GM19438 (cell line): ENCODE results near the gene COL6A3.
"Not testable (repeated sequence)": the region's sequence is repeated elsewhere in the genome, so short reads cannot be mapped to it uniquely, and the experiment has no call there.

ENCODE experiments used
- ATAC-seq: cut with Tn5 transposase; IDR thresholded peaks from one replicate; pipeline ENCODE4 v1.9.1; 2021; ENCODE audit warnings: low read depth; ENCODE audit not compliant: unreplicated experiment

COL6A3 gene

DNA sequence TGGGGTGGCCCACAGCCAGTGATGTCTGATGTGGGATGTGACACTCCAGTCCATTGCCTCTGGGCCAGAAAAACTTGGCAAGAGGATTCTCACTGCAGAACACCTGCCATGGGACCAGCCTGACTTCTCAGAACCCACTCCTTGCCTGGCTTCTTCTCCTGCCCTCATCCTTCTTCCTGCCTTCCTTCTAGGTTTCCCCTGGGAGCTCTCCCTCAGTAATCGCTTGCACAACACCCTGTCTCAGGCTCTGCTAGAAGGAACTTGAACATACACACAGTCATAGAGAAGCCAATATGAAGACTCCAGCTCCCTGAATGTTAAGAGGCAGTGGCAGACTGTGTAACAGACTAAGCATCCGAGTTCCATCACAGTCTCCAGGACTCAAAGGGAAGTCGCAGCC lies 4.3 kb upstream of the COL6A3 start:
- ATAC-seq, result no peak

DNA sequence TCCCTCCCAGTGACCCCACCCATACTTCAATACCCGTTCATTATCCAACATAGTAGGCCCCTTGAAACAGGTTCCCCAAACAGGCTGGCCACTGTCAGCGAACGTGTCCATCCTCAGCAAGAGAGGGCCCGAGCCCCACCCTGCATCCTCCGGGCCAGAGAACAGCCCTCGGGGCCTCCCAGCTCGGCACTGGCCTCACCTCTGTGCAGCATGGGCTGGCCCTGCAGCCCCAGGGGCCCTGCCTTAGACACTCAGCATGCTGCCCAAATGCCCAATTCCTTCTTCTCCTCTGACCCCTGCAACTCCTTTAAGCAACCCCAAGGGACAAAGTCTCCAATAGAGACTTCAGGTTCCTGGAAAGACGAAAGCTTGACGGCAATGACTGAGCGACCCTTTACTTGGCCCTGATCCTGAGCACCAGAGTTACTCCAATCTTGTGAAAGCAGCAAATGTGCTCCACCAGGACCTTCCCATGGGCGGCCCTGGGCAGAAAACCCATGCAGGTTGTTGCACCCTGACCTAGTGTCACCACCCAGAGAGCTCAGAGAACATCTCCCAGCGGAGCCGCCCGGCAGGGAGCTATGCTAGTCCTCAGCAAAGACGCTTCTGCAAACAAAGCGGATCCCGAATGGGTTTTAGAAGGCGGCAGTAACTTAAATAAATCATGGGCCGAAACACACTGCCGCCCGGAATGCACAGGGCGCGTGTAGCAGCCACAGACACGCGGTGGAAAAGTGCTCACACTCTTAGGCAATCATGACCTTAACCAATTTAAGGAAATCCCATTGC lies 782 bp downstream of the COL6A3 start:
- no peak for ATAC-seq

DNA sequence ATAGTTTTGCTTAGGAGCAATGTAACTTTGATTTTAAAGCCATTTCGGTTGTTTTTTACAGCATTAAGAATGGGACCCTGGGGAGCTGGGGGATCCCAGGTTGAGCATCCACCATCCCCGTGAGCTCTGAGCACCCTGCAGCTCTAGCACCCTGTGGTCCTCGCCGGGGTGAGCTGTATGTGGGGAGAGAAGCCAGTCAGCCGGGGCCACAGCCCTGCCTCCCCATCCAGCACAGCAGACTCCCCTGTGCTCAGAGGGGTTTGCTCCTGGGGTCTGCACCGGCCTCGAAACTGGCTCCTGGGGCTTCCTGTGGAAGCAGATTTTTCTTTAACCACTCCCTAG lies 1.3 kb downstream of the COL6A3 start:
- no peak for ATAC-seq

DNA sequence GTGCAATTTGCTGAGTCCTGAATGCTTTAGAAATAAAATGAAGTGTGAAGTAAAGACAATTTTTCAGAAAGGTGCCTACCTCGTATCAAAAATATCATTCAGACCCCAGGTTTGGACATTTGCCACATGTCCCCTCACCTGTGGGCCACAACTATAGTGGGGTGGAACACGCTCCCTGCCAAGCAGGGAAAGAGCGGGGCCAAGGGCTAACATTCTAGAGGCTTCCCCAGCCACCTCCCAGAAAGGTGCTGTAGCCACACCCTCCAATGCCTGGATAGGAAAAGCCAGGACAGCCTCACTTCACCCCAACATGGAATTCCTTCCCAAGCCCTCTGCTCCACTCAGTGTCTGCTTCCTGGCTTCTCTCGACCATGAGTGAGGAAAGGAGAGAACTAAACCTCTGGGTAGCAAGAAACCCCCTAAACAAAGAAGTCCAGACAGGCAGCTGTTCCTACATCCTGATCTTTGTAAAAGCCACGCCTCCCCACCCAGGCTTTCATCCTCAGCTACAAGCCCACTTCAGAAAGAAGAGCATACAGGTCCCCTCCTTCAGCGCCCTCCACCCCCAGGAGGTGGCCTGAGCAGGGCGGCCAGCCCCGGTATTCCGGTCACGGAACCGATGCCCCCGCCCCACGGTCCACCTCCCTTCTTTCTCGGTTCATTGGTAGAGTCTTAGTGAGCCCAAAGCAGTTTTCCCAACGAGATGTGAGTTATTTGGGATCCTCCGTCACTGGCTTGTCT lies 2.1 kb downstream of the COL6A3 start:
- ATAC-seq, result no peak

DNA sequence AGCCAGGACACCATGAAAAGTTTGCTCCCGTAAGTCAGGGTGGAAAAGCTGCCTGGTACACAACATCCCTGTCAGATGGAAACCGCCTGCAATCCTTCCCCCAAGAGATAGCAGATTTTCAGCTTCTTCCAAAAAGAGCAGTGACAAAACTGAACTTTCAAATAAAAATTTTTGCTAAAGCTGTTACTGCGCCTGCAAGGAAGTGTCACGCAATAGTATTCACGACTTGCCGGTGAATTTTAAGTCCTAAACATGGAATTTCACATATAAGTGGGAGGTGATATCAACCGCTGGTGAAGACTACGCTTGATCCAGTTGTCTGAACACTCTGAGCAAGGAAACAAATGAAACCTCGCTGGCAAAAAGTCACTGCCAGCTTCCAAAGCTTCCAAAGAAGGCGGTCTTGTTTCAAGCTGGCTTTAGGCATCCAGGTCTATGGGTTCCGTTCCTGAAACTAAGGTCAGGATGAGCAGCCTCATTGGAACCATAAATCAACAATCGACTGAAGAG lies 2.8 kb downstream of the COL6A3 start:
- ATAC-seq, result no peak

DNA sequence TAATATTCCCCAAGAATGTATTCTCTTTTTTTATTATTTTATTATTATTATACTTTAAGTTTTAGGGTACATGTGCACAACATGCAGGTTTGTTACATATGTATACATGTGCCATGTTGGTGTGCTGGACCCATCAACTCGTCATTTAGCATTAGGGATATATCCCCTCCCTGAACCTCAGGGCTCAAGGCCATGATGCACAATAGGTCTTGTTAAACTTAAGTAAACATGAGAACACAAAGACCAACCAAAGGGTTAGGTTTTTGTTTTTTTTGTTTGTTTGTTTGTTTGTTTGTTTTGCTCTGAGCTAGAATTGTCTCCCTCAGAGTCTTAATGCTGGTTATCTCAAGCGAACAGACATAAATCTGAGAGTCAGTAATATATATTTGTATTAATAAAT lies 4.7 kb downstream of the COL6A3 start:
- not testable (repeated sequence) for ATAC-seq

DNA sequence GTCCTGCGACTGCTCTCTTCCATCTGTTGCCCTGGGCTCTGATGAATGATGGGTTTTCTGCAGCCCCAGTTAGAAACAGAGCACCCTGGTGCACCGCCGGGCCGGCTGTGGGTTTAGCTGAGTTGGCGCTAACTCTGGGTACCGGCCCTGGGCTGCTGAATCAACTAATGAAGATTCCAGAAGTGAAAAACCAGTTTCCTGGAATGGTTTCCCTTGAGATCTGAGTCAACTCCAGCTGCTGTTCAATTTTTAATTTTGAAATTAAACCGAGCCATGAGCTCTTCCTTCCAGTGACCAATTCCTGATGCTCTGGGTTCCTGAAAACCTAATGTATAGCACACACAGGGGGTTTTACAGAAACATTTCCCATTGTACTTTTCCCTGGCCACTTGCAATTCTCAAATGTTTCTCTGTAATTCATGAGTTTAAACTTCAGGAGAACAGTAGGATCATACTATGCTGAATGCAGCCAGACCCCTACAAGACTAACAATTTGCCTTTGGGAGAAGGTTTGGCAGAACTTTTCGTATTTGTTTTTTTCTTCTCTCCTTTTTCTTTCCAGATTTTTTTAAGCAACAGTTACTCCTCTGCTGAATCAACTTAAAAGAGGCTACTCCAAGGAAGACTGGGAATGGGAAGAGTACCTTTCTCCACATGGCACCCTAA lies 5.5 kb downstream of the COL6A3 start:
- no peak for ATAC-seq

DNA sequence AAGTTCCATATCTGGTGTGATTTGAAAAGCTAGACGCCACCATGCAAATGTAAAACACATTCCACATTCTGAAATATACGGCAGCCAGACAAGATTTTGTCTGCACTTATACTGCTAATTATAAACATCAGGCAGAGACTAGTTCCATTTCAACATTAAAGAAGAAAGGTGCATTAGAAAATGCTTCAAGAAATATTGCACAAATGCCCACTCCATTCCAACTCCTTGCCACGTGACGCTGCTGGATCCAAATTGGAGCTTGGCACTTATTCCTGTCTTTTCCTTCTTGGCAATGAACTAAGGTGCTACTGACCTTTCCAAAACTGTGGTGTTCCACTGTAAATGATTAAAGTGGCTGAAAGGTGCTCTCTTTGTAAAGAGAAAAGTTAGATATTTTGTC lies 6.3 kb downstream of the COL6A3 start:
- no peak for ATAC-seq

DNA sequence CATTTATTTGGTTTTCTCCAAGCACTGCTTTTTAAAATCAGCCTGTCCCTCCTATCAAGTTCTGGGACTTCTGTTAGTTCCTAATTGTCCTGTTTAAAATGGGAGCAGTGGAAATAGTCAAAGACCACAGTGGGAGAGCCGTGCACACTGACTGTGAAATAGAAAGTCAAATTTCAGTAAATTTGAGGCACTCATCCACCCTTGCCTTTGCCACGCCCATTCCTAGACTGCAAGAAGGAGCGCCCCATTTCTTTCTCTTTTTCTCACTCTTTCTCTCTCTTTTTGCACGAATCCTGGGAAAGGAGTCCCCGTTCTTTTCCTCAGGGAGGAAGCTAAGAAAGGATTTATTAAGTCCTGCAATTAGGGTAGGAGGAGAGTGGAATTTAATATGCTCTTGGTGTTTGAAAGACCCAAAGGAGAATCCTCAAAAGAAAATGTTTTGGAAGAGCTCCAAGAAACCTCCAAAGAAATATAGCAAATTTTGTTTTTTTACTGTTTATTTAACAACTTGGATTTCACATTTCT lies 7.5 kb downstream of the COL6A3 start:
- no peak for ATAC-seq

DNA sequence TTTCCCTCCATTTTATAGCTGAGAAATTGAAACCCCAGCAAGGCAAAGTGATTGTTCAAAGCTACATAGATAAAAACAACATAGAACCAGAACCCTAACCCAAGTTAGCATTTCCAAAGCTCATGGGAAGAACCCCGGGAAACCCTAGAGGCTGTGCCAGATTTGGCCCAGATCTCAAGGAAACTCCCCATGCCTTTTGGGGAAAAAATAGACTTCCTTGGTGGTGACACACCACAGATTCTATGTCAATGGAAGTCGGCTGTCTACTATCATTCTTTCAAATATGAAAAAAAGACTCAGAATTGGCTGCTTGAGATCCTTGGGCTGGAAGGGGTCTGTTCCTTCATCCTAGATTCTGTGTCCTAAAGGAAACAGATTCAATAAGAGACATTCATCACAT lies 8.4 kb downstream of the COL6A3 start:
- no peak for ATAC-seq

DNA sequence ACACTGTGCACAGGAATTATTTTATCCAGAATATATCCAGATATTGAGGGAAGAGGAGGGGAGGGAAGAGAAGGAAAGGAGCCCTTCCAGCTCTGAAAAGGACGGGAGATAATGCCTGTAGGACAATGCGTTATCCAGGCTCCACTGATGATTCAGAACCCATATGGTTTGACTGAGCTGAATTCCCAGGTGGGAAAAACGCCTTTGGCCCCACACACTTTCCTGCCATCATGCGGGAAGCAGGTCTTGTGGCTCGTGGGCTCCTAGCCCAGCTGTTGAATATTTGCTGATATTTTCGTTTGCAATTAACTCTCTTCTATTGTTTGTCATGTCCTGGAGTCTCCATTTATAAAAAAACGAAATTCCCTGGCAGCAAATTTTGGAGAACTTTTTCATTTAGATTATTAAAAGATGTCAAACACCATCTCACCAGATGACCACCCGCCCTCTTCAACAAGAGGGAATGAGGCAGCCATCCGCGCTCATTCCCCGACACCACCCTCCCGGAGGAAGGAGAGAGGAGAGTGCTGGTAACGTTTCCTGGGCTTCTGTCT lies 8.9 kb downstream of the COL6A3 start:
- no peak for ATAC-seq

DNA sequence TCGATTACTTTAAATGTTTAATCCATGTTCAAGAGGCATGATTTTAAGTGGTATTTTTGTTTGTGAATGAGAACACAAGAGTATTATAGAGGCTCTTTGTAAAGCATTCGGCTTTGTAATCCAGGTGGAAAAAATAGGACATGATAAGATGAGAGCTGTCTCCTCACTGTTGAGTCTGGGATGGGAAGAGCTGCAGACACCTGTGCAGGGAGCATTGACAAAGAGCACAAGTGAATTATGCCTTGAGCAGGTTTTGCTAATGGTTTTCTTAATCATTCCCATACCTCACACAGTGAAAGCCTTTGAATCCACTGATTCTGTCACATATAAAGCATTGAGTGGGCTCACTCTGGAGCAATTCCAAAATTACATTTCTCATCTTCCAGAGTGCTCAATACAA lies 9.6 kb downstream of the COL6A3 start:
- ATAC-seq, result no peak

DNA sequence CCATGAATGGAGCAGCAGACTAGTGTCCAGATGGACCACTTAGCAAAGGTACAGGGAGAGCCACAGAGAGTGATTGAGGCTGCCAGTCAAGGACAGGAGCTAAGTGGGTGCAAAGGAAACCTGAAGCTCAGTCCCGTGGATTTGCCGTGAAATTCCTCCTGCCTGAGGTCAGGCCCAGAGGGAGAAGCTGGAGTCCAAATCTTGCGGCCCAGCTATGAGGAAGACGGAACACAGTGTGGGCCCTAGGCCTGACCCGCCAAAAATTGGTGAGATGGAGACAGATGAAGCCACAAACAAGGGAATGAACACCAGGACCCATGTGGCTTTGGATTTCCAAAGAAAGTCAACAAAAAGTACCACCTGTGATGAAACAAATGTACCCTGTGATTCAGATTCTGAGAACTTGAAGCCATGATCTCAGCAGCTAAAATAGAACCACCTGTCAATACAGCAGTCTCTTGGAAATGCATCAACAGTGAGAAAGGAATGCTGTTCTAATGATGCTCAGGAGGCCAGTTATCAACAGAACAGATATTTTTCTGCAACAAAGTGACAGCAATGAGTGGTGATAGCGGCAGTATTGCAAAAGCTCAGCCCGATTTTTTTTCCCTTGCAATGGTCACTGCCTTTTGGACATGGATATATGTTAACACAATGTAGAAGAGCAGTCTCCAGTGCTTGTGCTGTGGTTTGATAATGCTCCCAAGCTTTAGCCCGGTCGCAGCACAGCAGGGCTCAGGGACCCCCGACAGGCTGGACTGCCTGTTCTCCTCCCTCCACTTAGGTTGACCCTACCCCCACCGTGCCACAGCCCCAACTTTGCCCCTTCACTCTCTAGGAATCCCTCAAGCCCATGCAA lies 10.7 kb downstream of the COL6A3 start:
- no peak for ATAC-seq

DNA sequence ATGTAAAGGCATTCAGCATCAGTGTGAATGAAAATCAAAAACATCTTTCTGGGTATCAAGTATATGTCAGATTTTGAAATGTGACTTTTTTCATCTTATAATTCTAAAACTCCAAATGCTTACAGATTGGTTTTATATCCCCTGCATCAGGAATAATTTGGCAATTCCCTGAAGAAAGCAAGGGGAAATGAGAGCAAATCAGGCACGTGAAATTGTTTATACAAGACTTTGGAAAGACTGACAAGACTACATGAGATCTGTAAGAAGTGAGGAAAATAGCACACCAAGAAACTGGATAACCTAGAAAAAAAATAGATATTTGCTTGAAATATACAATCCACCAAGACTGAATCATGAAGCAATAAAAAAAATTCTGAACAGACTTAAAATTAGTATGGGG lies 13.8 kb downstream of the COL6A3 start:
- ATAC-seq, result no peak

DNA sequence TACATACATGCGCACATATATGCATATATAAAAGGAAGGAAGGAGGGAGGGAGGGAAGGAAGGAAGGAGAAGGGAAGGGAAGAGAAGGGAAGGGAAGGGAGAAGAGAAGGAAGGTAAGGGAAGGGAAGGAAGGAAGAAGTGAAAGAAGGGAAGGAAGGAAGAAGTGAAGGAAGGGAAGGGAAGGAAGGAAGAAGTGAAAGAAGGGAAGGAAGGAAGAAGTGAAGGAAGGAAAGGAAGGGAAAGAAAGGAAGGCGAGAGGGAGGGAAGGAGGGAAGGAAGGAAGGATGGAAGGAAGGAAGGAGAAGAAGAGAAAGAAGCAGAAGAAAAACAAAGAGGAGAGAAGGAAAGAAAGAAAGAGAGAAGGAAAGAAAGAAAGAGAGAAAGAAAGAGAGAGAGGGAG lies 16.9 kb downstream of the COL6A3 start:
- ATAC-seq, result no peak

DNA sequence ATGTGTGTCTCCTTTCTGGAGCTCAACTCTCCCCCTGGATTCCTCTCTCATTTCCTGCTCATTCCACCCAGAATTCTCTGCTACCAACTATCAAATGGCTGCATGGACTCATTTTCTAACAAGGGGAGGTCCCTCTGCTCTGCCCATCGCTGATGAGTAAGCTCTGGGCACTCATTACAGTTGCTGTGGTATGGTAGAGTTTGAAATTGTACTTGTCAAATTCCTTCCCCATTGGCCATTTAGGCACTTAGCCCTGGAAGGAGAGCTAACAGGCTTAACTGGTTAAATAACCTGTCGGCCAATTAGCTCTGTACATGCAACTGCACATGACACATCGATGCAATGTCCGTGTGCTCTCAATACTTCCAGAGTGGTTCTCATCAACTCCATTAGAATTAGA lies 20.4 kb downstream of the COL6A3 start:
- no peak for ATAC-seq

DNA sequence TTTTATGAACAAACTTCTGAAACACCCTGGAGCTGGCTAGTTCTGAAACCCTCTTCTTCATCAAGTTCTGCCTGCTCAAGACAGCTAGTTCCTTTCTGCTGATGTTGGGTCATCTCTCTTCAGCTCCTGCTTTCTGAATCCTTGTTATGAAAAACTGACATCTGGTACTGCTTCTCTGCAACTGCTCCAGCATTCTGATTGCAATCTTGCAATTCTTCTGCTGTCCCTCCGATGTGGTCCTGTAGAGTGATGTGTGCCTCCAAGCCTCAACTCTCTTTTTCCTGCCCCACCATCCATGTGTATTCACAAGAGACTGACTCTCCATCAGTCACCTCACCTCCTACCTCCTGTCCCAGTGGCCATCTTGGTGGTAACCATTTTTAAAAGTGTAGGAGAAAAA lies 21.8 kb downstream of the COL6A3 start:
- no peak for ATAC-seq

DNA sequence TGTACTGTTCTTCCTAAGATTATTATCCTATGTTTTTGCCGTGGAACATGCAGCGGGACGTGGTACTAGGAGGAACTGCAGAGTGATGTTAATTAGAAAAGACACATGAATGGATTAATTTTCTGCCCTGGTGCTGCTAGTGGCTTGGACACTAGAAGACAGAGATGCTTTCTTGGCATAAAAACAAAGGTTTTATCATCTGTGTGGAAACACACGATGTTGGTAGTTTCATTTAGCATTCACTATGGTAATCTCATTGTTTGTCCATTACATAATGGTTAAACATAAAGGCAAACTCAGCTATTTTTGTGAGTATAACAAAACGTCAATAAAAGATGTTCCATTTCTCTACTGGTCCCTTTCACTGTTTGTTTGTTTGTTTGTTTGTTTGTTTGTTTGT lies 22.8 kb downstream of the COL6A3 start:
- no peak for ATAC-seq

DNA sequence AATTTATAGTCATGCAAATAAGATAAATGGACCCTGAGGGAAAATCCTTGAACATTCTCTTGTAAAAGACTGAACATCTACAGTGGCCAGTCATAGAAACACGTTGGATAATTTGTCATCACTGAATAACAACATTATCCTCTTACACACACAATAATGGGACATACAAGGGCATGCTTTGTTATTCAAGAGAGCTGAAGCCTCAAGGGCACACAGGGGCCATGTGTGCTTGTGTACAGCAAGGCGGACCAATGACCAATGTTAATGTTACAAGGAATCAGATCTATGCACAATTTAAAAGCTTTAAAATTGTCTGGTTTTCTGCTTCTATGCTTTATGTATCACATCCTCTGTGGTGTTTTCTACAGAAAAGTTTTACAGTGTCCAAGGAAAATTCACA lies 23.7 kb downstream of the COL6A3 start:
- ATAC-seq, result no peak

DNA sequence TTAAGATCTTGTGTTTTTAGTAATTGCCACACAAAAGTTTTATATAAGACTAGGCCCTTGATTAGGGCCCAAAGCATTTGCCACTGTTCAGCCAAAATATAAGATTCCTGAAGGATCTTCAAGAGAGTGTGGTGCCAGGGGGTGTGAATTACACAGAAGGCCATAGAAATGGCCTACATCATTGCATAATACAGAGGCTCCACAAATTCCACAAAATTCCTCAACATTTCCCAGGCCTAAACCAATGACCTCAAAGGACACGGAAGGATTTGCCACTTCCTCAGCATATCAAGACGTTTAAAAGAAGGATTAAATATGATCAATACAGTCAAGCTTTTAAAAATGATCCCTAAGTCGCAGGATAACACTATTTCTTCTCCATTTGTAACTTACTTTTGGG lies 24.1 kb downstream of the COL6A3 start:
- ATAC-seq, result no peak
